Stimulated activated memory B cell treated with anti-CD40 and anti-IgM and Interleukin-4, amounts not matched to agents 10 μg/mL and 1 μg/mL and 100 μg/mL, for 72 hours (primary cell): ENCODE data around the gene HDAC11.
A peak's percentile ranks its signal among the peaks of the same experiment; 100 is the strongest.
"Not testable (repeated sequence)": the region's sequence is repeated elsewhere in the genome, so short reads cannot be mapped to it uniquely, and the experiment has no call there.

Experiments
- ATAC-seq: fragments of 150-1000 bp; cut with Tn5 transposase; 2 replicates; pipeline ENCODE4 v1.10.0; 2021
- H3K27ac Mint-ChIP-seq: one replicate; pipeline ENCODE4 v1.8.0; 2022; ENCODE audit warnings: mild to moderate bottlenecking, mixed read lengths
- H3K27me3 Mint-ChIP-seq: one replicate; pipeline ENCODE4 v1.8.0; 2022; ENCODE audit warnings: mixed read lengths
- H3K36me3 Mint-ChIP-seq: one replicate; pipeline ENCODE4 v1.8.0; 2022; ENCODE audit warnings: mixed read lengths
- H3K4me1 Mint-ChIP-seq: one replicate; pipeline ENCODE4 v1.8.0; 2022; ENCODE audit warnings: mixed read lengths
- H3K4me3 Mint-ChIP-seq: one replicate; pipeline ENCODE4 v1.8.0; 2022; ENCODE audit warnings: mild to moderate bottlenecking, moderate library complexity, mixed read lengths
- H3K9me3 Mint-ChIP-seq: one replicate; pipeline ENCODE4 v1.8.0; 2022; ENCODE audit warnings: mixed read lengths

Gene HDAC11

DNA sequence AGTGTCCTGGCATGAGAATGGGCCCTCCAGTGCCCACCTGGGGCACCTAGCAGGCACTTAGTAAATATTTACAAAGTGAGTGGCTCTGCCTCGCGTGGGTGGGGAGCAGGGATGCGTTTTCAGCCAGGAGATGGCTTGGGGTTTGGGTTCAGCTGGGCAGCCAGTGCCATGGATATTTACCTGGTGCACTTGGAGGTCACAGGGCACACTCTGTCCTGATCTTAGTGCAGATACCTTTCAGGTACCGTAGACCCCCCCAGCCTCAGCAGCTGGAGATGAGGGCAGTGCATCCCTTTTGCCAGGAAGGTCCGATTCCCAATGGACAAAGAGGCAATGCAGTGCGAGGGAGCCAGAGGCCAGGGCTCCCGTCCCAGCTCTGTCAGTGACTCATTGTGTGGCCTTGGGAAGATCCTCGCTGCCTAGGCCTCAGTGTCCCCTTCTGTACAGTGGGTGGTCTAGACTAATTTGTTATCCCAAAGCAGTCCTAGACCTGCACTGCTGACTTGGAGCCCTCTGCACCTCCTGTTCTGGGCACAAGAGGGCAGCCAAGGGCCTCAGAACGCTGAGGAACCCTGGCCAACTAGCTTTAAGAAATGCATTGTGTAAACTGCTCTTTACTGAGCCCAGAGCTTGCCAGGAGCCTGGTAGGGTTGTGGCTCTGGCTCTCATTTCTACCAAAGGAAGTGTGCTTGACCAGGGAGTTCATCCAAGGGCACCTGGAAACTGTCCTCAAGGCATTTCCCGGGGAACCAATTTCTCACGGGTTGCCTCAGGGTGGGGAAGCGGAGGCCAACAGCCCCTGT lies 16.0 kb downstream of the HDAC11 start:
- Mint-ChIP-seq H3K27me3 (peaks cover 37% of the 10 kb centered on the region), H3K9me3 (no peaks in the 10 kb centered on the region), H3K36me3 (no peaks in the 10 kb centered on the region), H3K27ac (no peak overlapping the region), H3K4me1 (peaks cover 18% of the 10 kb centered on the region), H3K4me3 (no peak overlapping the region)
- ATAC-seq, result peak; percentile 69

GRCh38 chr3:13496879-13497278 lies 16.8 kb downstream of the HDAC11 start:
- peaks cover 40% of the 10 kb centered on the region for H3K27me3 Mint-ChIP-seq
- peaks cover 18% of the 10 kb centered on the region for H3K4me1 Mint-ChIP-seq
- no peak overlapping the region for H3K27ac Mint-ChIP-seq
- no peaks in the 10 kb centered on the region for H3K9me3 Mint-ChIP-seq
- no peaks in the 10 kb centered on the region for H3K36me3 Mint-ChIP-seq
- no peak overlapping the region for H3K4me3 Mint-ChIP-seq
- no peak for ATAC-seq

- ATAC-seq, result peak; percentile 24
- no peaks in the 10 kb centered on the region for H3K9me3 Mint-ChIP-seq
- H3K27ac Mint-ChIP-seq, result no peak overlapping the region
Observed at GRCh38 chr3:13497386-13497785, 17.3 kb downstream of the HDAC11 start.

GRCh38 chr3:13498354-13499060 lies 18.4 kb downstream of the HDAC11 start:
- Mint-ChIP-seq H3K27me3 (peaks cover 45% of the 10 kb centered on the region), H3K27ac (no peak overlapping the region), H3K9me3 (no peaks in the 10 kb centered on the region), H3K4me3 (no peak overlapping the region), H3K36me3 (no peaks in the 10 kb centered on the region), H3K4me1 (peaks cover 18% of the 10 kb centered on the region)
- no peak for ATAC-seq

More at GRCh38 chr3:13497386-13497785, 17.3 kb downstream of the HDAC11 start:
- no peaks in the 10 kb centered on the region for H3K36me3 Mint-ChIP-seq
- H3K4me3 Mint-ChIP-seq, result no peak overlapping the region
- H3K4me1 Mint-ChIP-seq, result peaks cover 18% of the 10 kb centered on the region
- H3K27me3 Mint-ChIP-seq, result peaks cover 45% of the 10 kb centered on the region

DNA sequence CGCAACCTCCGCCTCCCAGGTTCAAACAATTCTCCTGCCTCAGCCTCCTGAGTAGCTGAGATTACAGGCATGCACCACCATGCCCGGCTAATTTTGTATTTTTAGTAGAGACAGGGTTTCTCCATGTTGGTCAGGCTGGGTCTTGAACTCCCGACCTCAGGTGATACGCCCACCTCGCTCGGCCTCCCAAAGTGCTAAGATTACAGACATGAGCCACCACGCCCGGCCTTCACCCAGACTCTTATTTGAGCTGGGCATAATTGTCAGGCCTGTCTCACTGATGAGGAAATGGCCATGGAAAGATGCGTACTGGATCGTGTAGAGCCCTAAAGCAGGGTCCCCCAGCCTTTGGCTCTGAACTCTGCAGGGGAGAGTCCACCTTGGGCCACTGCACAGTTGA lies 19.1 kb downstream of the HDAC11 start:
- Mint-ChIP-seq H3K27me3 (peaks cover 45% of the 10 kb centered on the region), H3K4me1 (peaks cover 18% of the 10 kb centered on the region)
- H3K9me3 Mint-ChIP-seq, H3K4me3 Mint-ChIP-seq, H3K36me3 Mint-ChIP-seq, ATAC-seq, H3K27ac Mint-ChIP-seq: not testable (repeated sequence)

GRCh38 chr3:13500133-13500885 lies 20.2 kb downstream of the HDAC11 start:
- H3K4me3 Mint-ChIP-seq, result no peak overlapping the region
- no peak overlapping the region for H3K27ac Mint-ChIP-seq
- ATAC-seq, result no peak
- H3K4me1 Mint-ChIP-seq, result peaks cover 9% of the 10 kb centered on the region
- no peaks in the 10 kb centered on the region for H3K36me3 Mint-ChIP-seq
- peaks cover 36% of the 10 kb centered on the region for H3K27me3 Mint-ChIP-seq
- H3K9me3 Mint-ChIP-seq, result no peaks in the 10 kb centered on the region

DNA sequence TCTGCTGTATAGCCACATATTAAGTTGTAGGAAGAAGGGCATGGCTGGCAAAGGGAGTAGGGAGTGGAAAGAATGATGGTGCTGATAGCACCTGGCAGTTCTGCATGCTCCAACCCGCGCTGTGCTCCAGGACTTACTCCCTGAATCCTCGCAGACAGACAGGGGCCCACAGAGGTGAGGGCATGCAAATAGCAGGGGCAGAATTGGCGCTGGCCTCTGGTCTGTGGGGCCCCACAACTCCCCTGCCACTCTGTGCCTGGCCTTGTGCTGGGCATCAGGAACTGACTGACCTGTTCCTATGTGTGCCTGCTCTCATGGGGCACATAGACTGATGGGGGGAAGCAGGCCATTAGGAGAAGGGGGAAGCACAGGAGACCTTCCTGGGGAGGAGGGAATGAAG lies 20.9 kb downstream of the HDAC11 start:
- no peak for ATAC-seq
- Mint-ChIP-seq H3K4me3 (no peak overlapping the region), H3K4me1 (peaks cover 5% of the 10 kb centered on the region), H3K36me3 (no peaks in the 10 kb centered on the region), H3K27ac (no peak overlapping the region), H3K27me3 (peaks cover 35% of the 10 kb centered on the region), H3K9me3 (no peaks in the 10 kb centered on the region)

GRCh38 chr3:13501521-13501920 lies 21.4 kb downstream of the HDAC11 start:
- peaks cover 5% of the 10 kb centered on the region for H3K4me1 Mint-ChIP-seq
- no peak overlapping the region for H3K4me3 Mint-ChIP-seq
- H3K36me3 Mint-ChIP-seq, result no peaks in the 10 kb centered on the region
- H3K9me3 Mint-ChIP-seq, result no peaks in the 10 kb centered on the region
- no peak for ATAC-seq
- peaks cover 35% of the 10 kb centered on the region for H3K27me3 Mint-ChIP-seq
- no peak overlapping the region for H3K27ac Mint-ChIP-seq

DNA sequence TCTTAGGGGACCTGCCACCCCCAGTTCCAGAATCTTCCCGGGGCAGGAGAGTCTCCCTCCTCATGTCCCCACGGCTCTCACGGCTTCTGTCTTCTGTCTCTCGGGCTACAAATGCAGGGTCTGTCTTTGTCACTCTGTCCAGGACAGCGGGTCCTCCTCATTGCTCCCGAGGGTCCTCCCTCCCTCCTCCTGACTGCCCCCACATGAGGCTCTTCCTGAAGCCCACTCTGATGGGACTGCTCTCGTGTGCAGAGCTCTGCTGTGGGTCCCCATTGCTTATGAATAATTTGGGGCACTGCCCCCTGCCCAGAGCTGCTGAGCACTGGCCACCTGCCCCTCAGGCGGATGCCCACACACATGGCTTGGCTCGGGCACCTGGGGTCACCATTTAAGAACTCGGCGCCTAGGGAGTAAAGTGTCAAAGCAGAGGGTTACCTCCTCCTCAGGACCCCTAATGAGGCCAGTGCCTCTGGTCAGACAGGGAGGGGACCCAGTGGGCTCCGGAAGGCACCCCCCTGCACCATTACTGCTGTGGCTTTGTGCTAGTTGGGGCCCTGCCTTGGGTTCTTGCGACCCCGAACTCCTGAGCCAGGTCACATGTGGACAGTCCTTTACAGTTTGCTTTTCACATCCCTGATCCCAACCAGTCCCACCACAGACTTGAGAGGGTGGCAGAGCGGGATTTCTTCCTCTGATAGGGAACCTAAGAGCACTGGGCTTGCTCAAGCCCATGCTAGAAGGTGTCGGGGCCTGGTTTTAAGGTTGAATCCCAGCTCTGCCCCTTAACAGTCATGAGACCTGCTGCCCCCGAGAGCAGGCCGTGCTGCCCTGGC lies 22.1 kb downstream of the HDAC11 start:
- no peaks in the 10 kb centered on the region for H3K36me3 Mint-ChIP-seq
- H3K4me1 Mint-ChIP-seq, result peaks cover 2% of the 10 kb centered on the region
- no peaks in the 10 kb centered on the region for H3K9me3 Mint-ChIP-seq
- H3K27ac Mint-ChIP-seq, result no peak overlapping the region
- no peak for ATAC-seq
- H3K4me3 Mint-ChIP-seq, result no peak overlapping the region
- H3K27me3 Mint-ChIP-seq, result peaks cover 29% of the 10 kb centered on the region

DNA sequence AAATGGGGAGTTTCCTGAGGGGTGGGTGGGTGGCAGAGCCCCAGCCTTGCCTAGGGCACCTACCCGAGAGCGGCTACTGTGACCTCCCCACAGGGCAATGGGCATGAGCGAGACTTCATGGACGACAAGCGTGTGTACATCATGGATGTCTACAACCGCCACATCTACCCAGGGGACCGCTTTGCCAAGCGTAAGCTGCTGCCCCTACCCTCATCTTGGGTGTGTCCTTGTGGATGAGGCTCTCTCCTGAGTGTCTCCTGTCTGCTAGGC lies 22.6 kb downstream of the HDAC11 start:
- Mint-ChIP-seq H3K4me1 (no peaks in the 10 kb centered on the region), H3K27ac (no peak overlapping the region), H3K27me3 (peaks cover 26% of the 10 kb centered on the region), H3K36me3 (no peaks in the 10 kb centered on the region), H3K4me3 (no peak overlapping the region), H3K9me3 (no peaks in the 10 kb centered on the region)
- ATAC-seq, result no peak

GRCh38 chr3:13504161-13504831 lies 24.2 kb downstream of the HDAC11 start:
- Mint-ChIP-seq H3K4me1 (no peaks in the 10 kb centered on the region), H3K27ac (no peak overlapping the region), H3K36me3 (no peaks in the 10 kb centered on the region), H3K9me3 (no peaks in the 10 kb centered on the region), H3K27me3 (peaks cover 20% of the 10 kb centered on the region), H3K4me3 (no peak overlapping the region)
- no peak for ATAC-seq

- H3K27me3 Mint-ChIP-seq, result peaks cover 8% of the 10 kb centered on the region
- no peak overlapping the region for H3K4me3 Mint-ChIP-seq
- no peak for ATAC-seq
- H3K9me3 Mint-ChIP-seq, result no peaks in the 10 kb centered on the region
- H3K27ac Mint-ChIP-seq, result no peak overlapping the region
- no peaks in the 10 kb centered on the region for H3K36me3 Mint-ChIP-seq
- no peaks in the 10 kb centered on the region for H3K4me1 Mint-ChIP-seq
Observed at GRCh38 chr3:13505147-13506130, 25.3 kb downstream of the HDAC11 start.

- Mint-ChIP-seq H3K27ac (no peak overlapping the region), H3K4me3 (no peak overlapping the region), H3K36me3 (no peaks in the 10 kb centered on the region), H3K4me1 (no peaks in the 10 kb centered on the region), H3K9me3 (no peaks in the 10 kb centered on the region), H3K27me3 (peaks cover 8% of the 10 kb centered on the region)
- ATAC-seq, result no peak
Observed at GRCh38 chr3:13506239-13506638, 26.1 kb downstream of the HDAC11 start.

GRCh38 chr3:13506680-13507079 lies 26.6 kb downstream of the HDAC11 start:
- Mint-ChIP-seq H3K27ac (no peak overlapping the region), H3K36me3 (no peaks in the 10 kb centered on the region), H3K9me3 (no peaks in the 10 kb centered on the region), H3K27me3 (peaks cover 10% of the 10 kb centered on the region), H3K4me3 (no peak overlapping the region), H3K4me1 (no peaks in the 10 kb centered on the region)
- ATAC-seq, result no peak
